Subcutaneous abdominal adipose tissue (tissue), 5 donors: ENCODE measurements around the gene WNK1.
A peak's percentile ranks its signal among the peaks of the same experiment; 100 is the strongest.
"Not testable (repeated sequence)": the region's sequence is repeated elsewhere in the genome, so short reads cannot be mapped to it uniquely, and the experiment has no call there.

ENCODE experiments used
- H3K27ac ChIP-seq: one replicate; pipeline ENCODE4 v1.7.0; 2013; ENCODE audit warnings: low read depth, mild to moderate bottlenecking, inconsistent platforms, low read length, moderate library complexity
- H3K27me3 ChIP-seq, 5 donors: one replicate each; pipeline ENCODE4 v1.7.0; 2013; ENCODE audit warnings: low read length in 5 of 5, inconsistent platforms in 1 of 5; ENCODE audit not compliant: control insufficient read depth in 5 of 5, insufficient read depth in 4 of 5
- H3K36me3 ChIP-seq, 5 donors: one replicate each; pipeline ENCODE4 v1.7.0; 2013; ENCODE audit warnings: low read length in 5 of 5; ENCODE audit not compliant: control insufficient read depth in 5 of 5, insufficient read depth in 5 of 5
- H3K4me1 ChIP-seq, 5 donors: one replicate each; pipeline ENCODE4 v1.7.0; 2013; ENCODE audit warnings: low read length in 5 of 5, mild to moderate bottlenecking in 3 of 5, moderate library complexity in 1 of 5; ENCODE audit not compliant: control insufficient read depth in 5 of 5, insufficient read depth in 5 of 5
- H3K4me3 ChIP-seq, 5 donors: one replicate each; pipeline ENCODE4 v1.7.0; 2013; ENCODE audit warnings: low read length in 5 of 5, low read depth in 1 of 5
- H3K9ac ChIP-seq, 5 donors: one replicate each; pipeline ENCODE4 v1.7.0; 2013; ENCODE audit warnings: low read length in 5 of 5, mild to moderate bottlenecking in 4 of 5, moderate library complexity in 3 of 5
- H3K9me3 ChIP-seq, 5 donors: one replicate each; pipeline ENCODE4 v1.7.0; 2013; ENCODE audit warnings: low read length in 5 of 5; ENCODE audit not compliant: control insufficient read depth in 5 of 5
- donor health status: healthy.
- donor health status: healthy.
- donor health status: healthy.
- donor health status: healthy.
- donor health status: healthy.

Gene WNK1

DNA sequence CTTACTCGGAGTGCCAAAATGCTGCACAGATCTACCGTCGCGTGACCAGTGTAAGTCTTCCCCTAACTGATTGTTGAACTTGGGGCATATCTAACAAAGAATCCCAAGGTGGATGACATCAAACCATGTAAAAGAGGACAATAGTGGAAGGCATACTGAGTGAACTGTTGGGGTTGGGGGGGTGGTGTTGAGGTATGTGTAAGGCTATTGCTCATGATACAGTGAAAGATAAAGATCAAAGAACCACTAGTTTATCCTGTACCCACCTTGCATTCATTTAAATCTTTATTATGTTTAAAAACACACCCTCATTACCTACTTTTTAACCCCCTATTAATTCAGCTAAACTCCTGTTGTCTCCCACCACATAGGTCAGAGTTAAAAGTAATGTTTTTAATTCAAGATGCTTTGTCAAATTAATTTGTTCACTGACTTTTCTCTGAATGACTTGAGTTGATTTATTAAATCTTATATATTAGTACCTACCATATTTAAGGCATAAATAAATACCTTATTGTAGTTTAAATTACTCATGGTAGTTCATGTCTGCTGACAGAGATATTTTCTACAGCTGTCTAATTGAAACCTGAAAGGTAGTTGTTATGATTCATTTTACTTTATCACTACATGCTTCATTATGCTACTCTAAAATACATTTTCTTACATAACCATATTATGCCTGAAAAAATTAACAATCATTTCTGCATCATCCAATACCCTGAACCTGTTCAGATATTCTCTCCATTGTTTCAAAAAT, 77.9 kb downstream of the WNK1 start:
- peaks cover 10 to 32% (median 21%) of the 10 kb centered on the region in 5 donors for H3K36me3 ChIP-seq
- H3K4me3 ChIP-seq: no peak overlapping the region
- no peak overlapping the region for H3K9ac ChIP-seq
- H3K4me1 ChIP-seq: peaks cover 0 to 30% (median 19%) of the 10 kb centered on the region in 5 donors
- H3K27me3 ChIP-seq: no peaks in the 10 kb centered on the region
- H3K9me3 ChIP-seq: no peaks in the 10 kb centered on the region
- H3K27ac ChIP-seq: peak overlapping the region; percentile 42

DNA sequence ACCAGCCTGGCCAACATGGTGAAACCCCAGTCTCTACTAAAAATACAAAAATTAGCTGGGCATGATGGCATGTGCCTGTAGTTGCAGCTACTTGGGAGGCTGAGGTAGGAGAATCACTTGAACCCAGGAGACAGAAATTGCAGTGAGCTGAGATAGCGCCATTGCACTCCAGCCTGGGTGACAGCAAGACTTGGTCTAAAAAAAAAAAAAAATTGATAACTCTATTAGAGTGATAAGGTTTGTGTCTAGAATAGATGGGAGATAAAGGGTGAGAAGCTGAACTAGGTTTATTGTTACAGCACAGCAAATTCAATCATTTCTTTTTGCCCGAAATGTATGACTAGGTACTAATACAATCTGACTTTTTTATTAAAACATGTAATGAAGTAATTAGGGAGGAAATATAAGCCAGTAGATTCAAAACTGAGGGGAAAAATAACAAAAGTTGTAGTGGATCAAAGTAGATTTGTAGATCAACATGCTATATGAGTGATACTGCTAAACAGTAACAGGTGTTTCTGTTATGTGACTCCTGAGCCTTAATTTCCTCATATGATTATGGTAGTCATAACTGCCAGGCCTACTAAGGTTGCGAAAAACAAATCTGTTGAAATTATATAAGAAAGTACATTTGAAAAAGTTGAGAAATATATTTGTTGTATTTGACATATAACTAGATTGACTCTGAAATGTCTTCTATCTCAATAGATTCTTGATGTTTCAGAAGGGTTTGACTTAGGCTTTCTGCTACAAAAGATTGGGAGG, 83.6 kb downstream of the WNK1 start:
- Histone ChIP-seq H3K27ac (peak overlapping the region; percentile 11), H3K9me3 (no peaks in the 10 kb centered on the region), H3K36me3 (peaks cover 0 to 15% (median 4%) of the 10 kb centered on the region in 5 donors), H3K9ac (no peak overlapping the region), H3K4me3 (no peak overlapping the region), H3K27me3 (no peaks in the 10 kb centered on the region), H3K4me1 (peaks cover 0 to 2% (median 0%) of the 10 kb centered on the region in 5 donors)

DNA sequence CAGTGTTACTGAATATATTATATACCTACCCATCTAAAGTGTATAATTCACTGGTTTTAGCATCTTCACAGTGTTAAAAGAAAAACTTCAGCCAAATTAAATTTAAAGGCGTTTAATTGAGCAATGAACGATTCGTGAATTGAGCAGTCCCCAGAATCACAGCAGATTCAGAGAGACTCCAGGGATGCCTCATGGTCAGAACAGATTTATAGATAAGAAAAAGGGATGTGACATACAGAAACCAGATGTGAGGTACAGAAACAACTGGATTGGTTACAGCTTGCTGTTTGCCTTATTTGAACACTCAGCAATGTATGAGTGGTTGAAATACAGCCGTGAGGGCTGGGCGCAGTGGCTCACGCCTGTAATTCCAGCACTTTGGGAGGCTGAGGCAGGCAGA, 84.6 kb downstream of the WNK1 start:
- H3K27me3 ChIP-seq: no peaks in the 10 kb centered on the region
- H3K36me3 ChIP-seq: peaks cover 0 to 15% (median 3%) of the 10 kb centered on the region in 5 donors
- H3K9me3 ChIP-seq: no peaks in the 10 kb centered on the region
- no peak overlapping the region for H3K4me3 ChIP-seq
- H3K27ac ChIP-seq: no peak overlapping the region
- peaks cover 0 to 2% (median 0%) of the 10 kb centered on the region in 5 donors for H3K4me1 ChIP-seq
- no peak overlapping the region for H3K9ac ChIP-seq

DNA sequence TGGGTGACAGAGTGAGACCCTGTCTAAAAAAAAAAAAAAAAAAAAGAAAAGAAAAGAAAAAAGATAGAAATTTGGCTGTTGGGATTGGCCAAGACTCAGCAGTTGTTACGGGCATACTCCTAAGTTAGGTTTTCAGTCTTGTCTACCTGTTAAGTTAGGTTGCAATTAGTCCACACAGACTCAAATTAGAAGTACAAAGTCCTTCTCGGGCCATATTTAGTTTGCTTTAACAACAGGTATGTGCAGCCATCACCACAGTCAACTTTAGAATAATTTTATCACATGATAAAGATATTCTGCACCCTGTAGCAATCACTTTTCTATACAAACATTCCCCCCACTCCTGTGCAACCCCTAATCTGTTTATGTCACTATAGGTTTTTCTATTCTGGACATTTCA, 85.2 kb downstream of the WNK1 start:
- no peaks in the 10 kb centered on the region for H3K9me3 ChIP-seq
- no peak overlapping the region for H3K9ac ChIP-seq
- no peak overlapping the region for H3K27ac ChIP-seq
- no peaks in the 10 kb centered on the region for H3K27me3 ChIP-seq
- H3K4me1 ChIP-seq: peaks cover 0 to 2% (median 0%) of the 10 kb centered on the region in 5 donors
- peaks cover 0 to 15% (median 3%) of the 10 kb centered on the region in 5 donors for H3K36me3 ChIP-seq
- no peak overlapping the region for H3K4me3 ChIP-seq

DNA sequence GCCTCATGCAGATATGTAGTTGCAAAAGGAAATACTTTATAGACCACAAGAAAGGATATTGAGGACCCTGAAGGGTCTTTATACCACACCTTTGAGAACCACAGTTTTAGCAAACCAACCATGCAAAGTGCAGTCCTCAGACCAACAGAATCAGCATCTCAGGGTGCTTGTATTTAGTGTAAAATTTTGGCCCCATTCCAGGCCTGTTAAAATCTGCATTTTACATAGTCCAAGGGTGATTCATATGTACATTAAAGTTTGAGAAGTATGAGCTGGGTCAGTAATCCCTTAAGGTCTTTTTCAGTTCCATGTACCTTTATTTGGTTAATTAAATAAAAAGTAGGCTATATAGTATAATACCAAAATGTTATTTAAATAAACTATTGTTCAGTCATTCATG, 91.2 kb downstream of the WNK1 start:
- H3K9ac ChIP-seq: no peak overlapping the region
- H3K27ac ChIP-seq: no peak overlapping the region
- no peaks in the 10 kb centered on the region for H3K27me3 ChIP-seq
- no peaks in the 10 kb centered on the region for H3K9me3 ChIP-seq
- no peak overlapping the region for H3K4me3 ChIP-seq
- H3K36me3 ChIP-seq: peaks cover 0 to 3% (median 0%) of the 10 kb centered on the region in 5 donors
- H3K4me1 ChIP-seq: peaks cover 0 to 2% (median 0%) of the 10 kb centered on the region in 5 donors

DNA sequence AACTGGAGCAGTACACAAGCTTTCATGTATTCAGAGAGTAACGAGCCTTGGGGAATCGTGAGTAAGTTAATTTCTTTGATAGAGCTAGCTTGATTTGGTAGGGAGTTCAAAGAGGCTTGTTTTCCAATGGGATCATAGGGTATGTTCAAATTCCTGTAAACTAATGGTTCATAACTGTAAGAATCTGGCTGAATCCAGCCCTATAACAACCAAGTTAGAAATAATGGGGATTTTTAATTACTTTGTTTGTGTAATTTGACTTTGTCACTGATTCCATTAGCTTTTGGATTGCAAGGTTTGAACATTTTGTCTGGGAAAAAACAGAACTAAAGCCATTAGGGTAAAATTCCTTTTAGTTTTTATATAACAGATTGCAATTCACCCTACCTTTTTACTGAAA, 94.0 kb downstream of the WNK1 start:
- H3K36me3 ChIP-seq: peaks cover 0 to 3% (median 0%) of the 10 kb centered on the region in 5 donors
- H3K9ac ChIP-seq: no peak overlapping the region
- H3K27ac ChIP-seq: no peak overlapping the region
- no peak overlapping the region for H3K4me3 ChIP-seq
- no peaks in the 10 kb centered on the region for H3K9me3 ChIP-seq
- H3K4me1 ChIP-seq: peaks cover 0 to 11% (median 4%) of the 10 kb centered on the region in 5 donors
- no peaks in the 10 kb centered on the region for H3K27me3 ChIP-seq

DNA sequence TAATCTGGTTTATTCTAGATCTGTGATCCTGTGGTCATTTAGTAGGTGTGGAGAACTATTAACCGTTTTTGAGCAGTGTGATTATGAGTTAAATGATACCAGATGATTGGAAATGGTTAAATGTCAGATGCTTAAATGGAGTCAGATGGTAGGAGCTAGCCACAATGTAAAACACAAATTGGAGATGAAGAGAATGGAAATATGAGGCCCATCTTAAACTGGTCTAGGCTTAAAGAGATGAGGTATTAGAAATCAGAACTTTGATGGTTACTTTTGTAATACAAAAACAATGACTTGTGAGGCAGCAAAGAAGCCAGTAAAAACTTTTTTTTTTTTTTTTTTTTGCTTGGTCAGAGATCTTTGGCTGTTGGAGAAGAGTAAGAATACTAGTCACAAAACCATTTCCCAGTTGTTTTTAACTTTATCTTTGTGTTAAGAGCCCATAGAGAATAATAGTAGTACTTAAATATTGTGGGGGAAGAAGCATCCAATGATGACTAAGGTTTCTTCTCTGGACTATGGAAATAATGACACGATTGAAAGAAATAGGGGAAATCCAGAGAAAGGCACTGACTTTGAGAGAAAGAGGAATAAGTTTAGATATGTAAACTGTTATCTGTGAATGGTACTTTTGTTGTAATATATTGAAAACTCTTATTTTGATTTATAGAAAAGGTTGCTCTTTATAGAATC, 95.9 kb downstream of the WNK1 start:
- Histone ChIP-seq H3K4me3 (no peak overlapping the region), H3K36me3 (no peaks in the 10 kb centered on the region), H3K4me1 (peaks cover 0 to 21% (median 12%) of the 10 kb centered on the region in 5 donors), H3K9me3 (no peaks in the 10 kb centered on the region), H3K27me3 (no peaks in the 10 kb centered on the region), H3K27ac (peak overlapping the region; percentile 32), H3K9ac (no peak overlapping the region)

DNA sequence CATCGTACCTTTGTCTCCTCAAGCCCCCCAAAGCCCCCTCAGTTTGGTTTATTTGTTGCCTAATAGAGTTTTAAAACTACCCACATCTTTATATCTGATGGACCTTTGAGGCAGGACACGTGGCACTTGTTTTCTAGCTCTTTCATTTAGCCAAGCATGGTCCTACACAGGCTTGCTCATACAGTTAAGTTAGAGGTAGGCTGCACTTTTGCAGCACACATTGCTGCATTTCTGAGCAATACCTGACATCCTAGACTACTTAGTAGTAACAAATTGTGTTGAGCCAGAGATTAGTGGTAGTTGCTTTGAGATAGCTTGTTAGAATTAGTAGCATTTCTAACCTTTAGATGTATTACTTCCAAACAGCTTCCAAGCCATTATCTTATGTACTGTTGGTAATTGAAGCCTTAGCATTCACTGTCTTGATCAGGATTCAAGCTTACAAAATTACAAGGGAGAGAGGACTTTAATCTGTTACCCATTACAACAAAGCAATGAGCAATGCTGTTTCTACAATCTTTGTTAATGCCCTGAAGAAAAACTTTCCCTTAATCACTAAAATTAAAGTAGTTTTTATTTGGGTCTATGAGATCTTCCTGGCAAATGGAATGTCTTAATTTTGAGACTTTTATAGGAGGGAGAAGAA, 96.6 kb downstream of the WNK1 start:
- Histone ChIP-seq H3K9me3 (no peaks in the 10 kb centered on the region), H3K36me3 (no peaks in the 10 kb centered on the region), H3K4me3 (no peak overlapping the region), H3K27me3 (no peaks in the 10 kb centered on the region), H3K27ac (peak overlapping the region; percentile 32), H3K4me1 (peaks cover 0 to 21% (median 12%) of the 10 kb centered on the region in 5 donors), H3K9ac (no peak overlapping the region)

DNA sequence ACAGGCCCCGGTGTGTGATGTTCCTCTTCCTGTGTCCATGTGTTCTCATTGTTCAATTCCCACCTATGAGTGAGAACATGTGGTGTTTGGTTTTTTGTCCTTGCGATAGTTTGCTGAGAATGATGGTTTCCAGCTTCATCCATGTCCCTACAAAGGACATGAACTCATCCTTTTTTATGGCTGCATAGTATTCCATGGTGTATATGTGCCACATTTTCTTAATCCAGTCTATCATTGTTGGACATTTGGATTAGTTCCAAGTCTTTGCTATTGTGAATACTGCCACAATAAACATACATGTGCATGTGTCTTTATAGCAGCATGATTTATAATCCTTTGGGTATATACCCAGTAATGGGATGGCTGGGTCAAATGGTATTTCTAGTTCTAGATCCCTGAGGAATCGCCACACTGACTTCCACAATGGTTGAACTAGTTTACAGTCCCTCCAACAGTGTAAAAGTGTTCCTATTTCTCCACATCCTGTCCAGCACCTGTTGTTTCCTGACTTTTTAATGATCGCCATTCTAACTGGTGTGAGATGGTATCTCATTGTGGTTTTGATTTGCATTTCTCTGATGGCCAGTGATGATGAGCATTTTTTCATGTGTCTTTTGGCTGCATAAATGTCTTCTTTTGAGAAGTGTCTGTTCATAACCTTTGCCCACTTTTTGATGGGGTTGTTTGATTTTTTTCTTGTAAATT, 97.5 kb downstream of the WNK1 start:
- not testable (repeated sequence) for H3K36me3 ChIP-seq, H3K4me3 ChIP-seq, H3K9me3 ChIP-seq, H3K27me3 ChIP-seq, H3K9ac ChIP-seq, H3K27ac ChIP-seq
- H3K4me1 ChIP-seq: peaks cover 0 to 21% (median 12%) of the 10 kb centered on the region in 5 donors
